Liver (tissue), 9 donors: Measurements from ENCODE around the gene STK32C. TPM values are rescaled to one million over a fixed set of nuclear protein-coding genes. Genes with fewer than 3 reads are reported as not detected.

Source experiments
- DNase-seq: peaks from one replicate; pipeline ENCODE4 v3.0.0-alpha.2; 2017; ENCODE audit warnings: low spot score
- H3K27ac ChIP-seq, 2 donors: one replicate each; pipeline ENCODE4 v1.7.0; 2013; ENCODE audit warnings: inconsistent platforms in 2 of 2, low read length in 2 of 2, control low read depth in 1 of 2, low read depth in 1 of 2, mild to moderate bottlenecking in 1 of 2
- H3K27me3 ChIP-seq, 4 donors: one replicate each; pipeline versions ENCODE4 v1.6.1 to v1.7.0; 2013; ENCODE audit warnings: low read length in 3 of 4, inconsistent platforms in 1 of 4, mild to moderate bottlenecking in 1 of 4, moderate library complexity in 1 of 4; ENCODE audit not compliant: control insufficient read depth in 4 of 4, insufficient read depth in 4 of 4
- H3K36me3 ChIP-seq, 4 donors: one replicate each; pipeline versions ENCODE4 v1.6.1 to v1.7.0; 2013; ENCODE audit warnings: low read length in 3 of 4, mild to moderate bottlenecking in 3 of 4, low read depth in 1 of 4, moderate library complexity in 1 of 4; ENCODE audit not compliant: control insufficient read depth in 4 of 4, insufficient read depth in 3 of 4
- H3K4me1 ChIP-seq, 4 donors: one replicate each; pipeline versions ENCODE4 v1.6.1 to v1.7.0; 2013; ENCODE audit warnings: low read length in 3 of 4, mild to moderate bottlenecking in 3 of 4, moderate library complexity in 1 of 4; ENCODE audit not compliant: control insufficient read depth in 4 of 4, insufficient read depth in 4 of 4
- H3K4me3 ChIP-seq, 3 donors: one replicate each; pipeline versions ENCODE4 v1.6.1 to v1.7.0; 2013; ENCODE audit warnings: low read length in 3 of 3, control low read depth in 1 of 3, low read depth in 1 of 3, mild to moderate bottlenecking in 1 of 3
- H3K9ac ChIP-seq, 2 donors: one replicate each; pipeline ENCODE4 v1.7.0; 2013; ENCODE audit warnings: low read length in 2 of 2, mild to moderate bottlenecking in 2 of 2, moderate library complexity in 2 of 2, control low read depth in 1 of 2, low read depth in 1 of 2
- H3K9me3 ChIP-seq, 4 donors: one replicate each; pipeline versions ENCODE4 v1.6.1 to v1.7.0; 2013; ENCODE audit warnings: low read length in 3 of 4; ENCODE audit not compliant: control insufficient read depth in 4 of 4
- ATF3 ChIP-seq: IDR thresholded peaks from 2 replicates; pipeline ENCODE4 v1.6.1; 2016; ENCODE audit warnings: antibody characterized with exemption
- EGR1 ChIP-seq, 2 donors: IDR thresholded peaks; 2 replicates each; pipeline ENCODE4 v1.6.1; 2016 to 2018; ENCODE audit warnings: antibody characterized with exemption in 2 of 2, low read depth in 2 of 2
- FOXA1 ChIP-seq: IDR thresholded peaks from 2 replicates; pipeline ENCODE4 v1.6.1; 2016; ENCODE audit warnings: antibody characterized with exemption
- FOXA2 ChIP-seq: IDR thresholded peaks from 2 replicates; pipeline ENCODE4 v1.6.1; 2016; ENCODE audit warnings: antibody characterized with exemption
- HNF4A ChIP-seq, 2 donors: conservative IDR thresholded peaks; 2 replicates each; pipeline ENCODE4 v1.6.1; 2016; ENCODE audit warnings: antibody characterized with exemption in 2 of 2, mild to moderate bottlenecking in 2 of 2
- HNF4G ChIP-seq: IDR thresholded peaks from 2 replicates; pipeline ENCODE4 v1.6.1; 2016; ENCODE audit warnings: antibody characterized with exemption
- JUND ChIP-seq, 2 donors: IDR thresholded peaks; 2 replicates each; pipeline ENCODE4 v1.6.1; 2016; ENCODE audit warnings: antibody characterized with exemption in 2 of 2
- NR2F2 ChIP-seq: IDR thresholded peaks from 2 replicates; pipeline ENCODE4 v1.6.1; 2016; ENCODE audit warnings: antibody characterized with exemption
- RAD21 ChIP-seq, 2 donors: IDR thresholded peaks; 2 replicates each; pipeline ENCODE4 v1.6.1; 2016; ENCODE audit warnings: antibody characterized with exemption in 2 of 2, mild to moderate bottlenecking in 2 of 2
- RXRA ChIP-seq, 2 donors: IDR thresholded peaks; 2 replicates each; pipeline ENCODE4 v1.6.1; 2017 to 2018; ENCODE audit warnings: antibody characterized with exemption in 2 of 2, mild to moderate bottlenecking in 1 of 2
- TAF1 ChIP-seq: conservative IDR thresholded peaks from 2 replicates; pipeline ENCODE4 v1.6.1; 2016; ENCODE audit warnings: antibody characterized with exemption, mild to moderate bottlenecking
- YY1 ChIP-seq: IDR thresholded peaks from 2 replicates; pipeline ENCODE4 v1.6.1; 2016; ENCODE audit warnings: antibody characterized with exemption, mild to moderate bottlenecking
- ZBTB33 ChIP-seq: IDR thresholded peaks from 2 replicates; pipeline ENCODE4 v1.6.1; 2016; ENCODE audit warnings: antibody characterized with exemption
- WGBS: extraction: QIAGEN DNeasy Blood & Tissue Kit; methylation state at CpG from one replicate; pipeline ENCODE4 v1.1.7; 2013; 5-methylcytosine and 5-hydroxymethylcytosine counted together
- polyA plus RNA-seq, 2 donors: library from polyadenylated mRNA; stranded (reverse) in 1 of 2; unstranded in 1 of 2; fragments of 200-250 nt in 1 of 2; fragments of >200 nt in 1 of 2; fragmentation: Nextera tagmentation in 1 of 2; extraction: Ambion mirVana in 1 of 2; gene quantifications; one replicate each; pipeline versions ENCODE4 v1.2.1 to v1.2.3, GENCODE V29; 2013 to 2015
- total RNA-seq, 2 donors: library from RNA; depleted of rRNA; stranded (reverse); fragments of >200 nt; gene quantifications; one replicate each; pipeline ENCODE4 v1.2.3, GENCODE V29; 2014
- TF ChIP-seq, protein P1 (sequence below): fragments of 150-350 bp; IDR thresholded peaks from 2 replicates; pipeline ENCODE4 v1.5.1; 2017; ENCODE audit warnings: improper control_type of control experiment, low read depth, low read length; ENCODE audit not compliant: missing input control
- TF ChIP-seq, protein P2 (sequence below): IDR thresholded peaks from 2 replicates; pipeline ENCODE4 v1.6.1; 2016; ENCODE audit warnings: antibody characterized with exemption
- donor health status: healthy.
- donor health status: healthy.
- donor health status: healthy.
- donor health status: healthy.
- donor health status: healthy.

Gene STK32C
- total and polyA plus RNA-seq, 4 donors = 1.8 to 4.6 (median 2.2) TPM

DNA sequence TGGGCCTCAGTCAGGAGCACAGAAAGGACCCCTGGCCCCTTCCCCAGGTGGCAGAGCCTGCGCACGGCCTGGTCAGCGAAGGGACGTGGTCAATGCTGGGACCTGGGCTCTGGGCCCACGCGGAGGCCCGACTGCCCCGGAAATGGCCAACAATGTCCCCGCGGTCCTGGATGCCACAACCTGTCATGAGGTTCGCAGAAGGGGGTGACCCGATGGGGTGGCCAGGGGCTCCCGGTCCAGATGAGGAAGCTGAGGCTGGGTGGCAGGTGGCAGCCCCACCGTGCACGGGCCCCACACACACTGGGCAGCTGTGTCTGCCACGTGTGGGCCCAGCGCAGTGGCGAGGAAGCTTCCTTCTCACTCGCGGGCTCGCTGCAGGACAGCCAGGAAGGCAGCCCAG lies 71.6 kb downstream of the STK32C start:
- Histone ChIP-seq H3K27me3 (no peaks in the 10 kb centered on the region), H3K4me1 (no peaks in the 10 kb centered on the region), H3K9ac (no peak overlapping the region), H3K27ac (no peak overlapping the region), H3K9me3 (no peaks in the 10 kb centered on the region), H3K36me3 (no peaks in the 10 kb centered on the region), H3K4me3 (no peak overlapping the region)
- DNase-seq = no peak
- WGBS = 93% methylated on average over 21 of the region's 21 CpGs
- TF ChIP-seq, protein P1, sequence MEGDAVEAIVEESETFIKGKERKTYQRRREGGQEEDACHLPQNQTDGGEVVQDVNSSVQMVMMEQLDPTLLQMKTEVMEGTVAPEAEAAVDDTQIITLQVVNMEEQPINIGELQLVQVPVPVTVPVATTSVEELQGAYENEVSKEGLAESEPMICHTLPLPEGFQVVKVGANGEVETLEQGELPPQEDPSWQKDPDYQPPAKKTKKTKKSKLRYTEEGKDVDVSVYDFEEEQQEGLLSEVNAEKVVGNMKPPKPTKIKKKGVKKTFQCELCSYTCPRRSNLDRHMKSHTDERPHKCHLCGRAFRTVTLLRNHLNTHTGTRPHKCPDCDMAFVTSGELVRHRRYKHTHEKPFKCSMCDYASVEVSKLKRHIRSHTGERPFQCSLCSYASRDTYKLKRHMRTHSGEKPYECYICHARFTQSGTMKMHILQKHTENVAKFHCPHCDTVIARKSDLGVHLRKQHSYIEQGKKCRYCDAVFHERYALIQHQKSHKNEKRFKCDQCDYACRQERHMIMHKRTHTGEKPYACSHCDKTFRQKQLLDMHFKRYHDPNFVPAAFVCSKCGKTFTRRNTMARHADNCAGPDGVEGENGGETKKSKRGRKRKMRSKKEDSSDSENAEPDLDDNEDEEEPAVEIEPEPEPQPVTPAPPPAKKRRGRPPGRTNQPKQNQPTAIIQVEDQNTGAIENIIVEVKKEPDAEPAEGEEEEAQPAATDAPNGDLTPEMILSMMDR = no peak
- TF ChIP-seq NR2F2 (no peak), FOXA2 (no peak), EGR1 (IDR thresholded peaks at IDR 0.05; ENCODE audit: low read depth in 2 of 2) (no peak)
- TF ChIP-seq, protein P2, sequence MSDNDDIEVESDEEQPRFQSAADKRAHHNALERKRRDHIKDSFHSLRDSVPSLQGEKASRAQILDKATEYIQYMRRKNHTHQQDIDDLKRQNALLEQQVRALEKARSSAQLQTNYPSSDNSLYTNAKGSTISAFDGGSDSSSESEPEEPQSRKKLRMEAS = no peak

DNA sequence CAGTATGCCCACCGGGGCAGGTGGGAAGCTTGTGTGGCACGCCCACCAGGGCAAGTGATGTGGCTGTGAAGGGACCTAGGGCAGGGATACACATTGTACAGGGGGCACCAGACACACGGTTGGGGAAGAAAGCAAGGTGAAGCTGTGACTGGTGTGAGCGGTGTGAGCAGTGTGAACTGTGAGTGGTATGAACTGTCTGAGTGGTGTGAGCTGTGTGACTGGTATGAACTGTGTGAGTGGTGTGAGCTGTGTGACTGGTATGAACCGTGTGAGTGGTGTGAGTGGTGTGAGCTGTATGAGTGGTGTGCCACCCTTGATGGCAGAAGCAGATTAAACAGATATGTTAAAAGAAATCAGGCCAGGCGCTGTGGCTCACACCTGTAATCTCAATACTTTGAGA lies 72.9 kb downstream of the STK32C start:
- Histone ChIP-seq H3K27ac (no peak overlapping the region), H3K4me3 (no peak overlapping the region), H3K9ac (no peak overlapping the region), H3K27me3 (no peaks in the 10 kb centered on the region), H3K4me1 (no peaks in the 10 kb centered on the region), H3K9me3 (no peaks in the 10 kb centered on the region), H3K36me3 (no peaks in the 10 kb centered on the region)
- no peak for DNase-seq
- TF ChIP-seq FOXA2 (no peak), JUND (IDR thresholded peaks at IDR 0.05) (no peak), HNF4G (no peak), YY1 (no peak), FOXA1 (no peak), HNF4A (conservative IDR thresholded peaks at IDR 0.05) (no peak), EGR1 (IDR thresholded peaks at IDR 0.05; ENCODE audit: low read depth in 2 of 2) (no peak), ZBTB33 (no peak), RAD21 (IDR thresholded peaks at IDR 0.05) (no peak), TAF1 (no peak), ATF3 (no peak), NR2F2 (no peak), RXRA (IDR thresholded peaks at IDR 0.05) (no peak)
- TF ChIP-seq, protein P2 = no peak
- TF ChIP-seq, protein P1 = no peak
- 93% methylated on average over 6 of the region's 6 CpGs for WGBS
